GM21367 (cell line): ENCODE results near the gene RAI1.
"Not testable (repeated sequence)": the region's sequence is repeated elsewhere in the genome, so short reads cannot be mapped to it uniquely, and the experiment has no call there.

Source experiments
- ATAC-seq: cut with Tn5 transposase; IDR thresholded peaks from one replicate; pipeline ENCODE4 v1.9.1; 2021; ENCODE audit not compliant: unreplicated experiment

Gene RAI1

DNA sequence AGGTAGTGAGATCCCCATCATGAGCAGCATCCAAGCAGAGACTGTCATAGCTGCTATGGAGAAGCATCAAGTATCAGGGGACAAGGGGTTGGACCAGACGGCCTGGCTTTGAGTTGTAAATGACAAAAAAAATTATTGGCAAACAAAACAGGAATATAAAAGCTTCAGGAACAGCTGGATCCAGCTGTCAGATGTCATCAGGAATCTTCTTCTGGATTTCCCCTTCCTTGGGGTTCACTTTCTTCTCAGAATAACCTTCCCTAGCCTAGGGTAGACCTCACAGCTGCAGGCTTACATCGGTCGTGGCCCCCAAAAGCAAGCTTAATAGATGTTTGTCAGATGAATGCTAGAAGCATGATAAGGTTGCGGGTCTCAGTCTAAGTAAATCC is 17.2 kb upstream of the RAI1 start:
- no peak for ATAC-seq

GRCh38 chr17:17665255-17665654 is 16.0 kb upstream of the RAI1 start:
- ATAC-seq, result no peak

GRCh38 chr17:17666111-17666714 is 15.0 kb upstream of the RAI1 start:
- ATAC-seq, result no peak

DNA sequence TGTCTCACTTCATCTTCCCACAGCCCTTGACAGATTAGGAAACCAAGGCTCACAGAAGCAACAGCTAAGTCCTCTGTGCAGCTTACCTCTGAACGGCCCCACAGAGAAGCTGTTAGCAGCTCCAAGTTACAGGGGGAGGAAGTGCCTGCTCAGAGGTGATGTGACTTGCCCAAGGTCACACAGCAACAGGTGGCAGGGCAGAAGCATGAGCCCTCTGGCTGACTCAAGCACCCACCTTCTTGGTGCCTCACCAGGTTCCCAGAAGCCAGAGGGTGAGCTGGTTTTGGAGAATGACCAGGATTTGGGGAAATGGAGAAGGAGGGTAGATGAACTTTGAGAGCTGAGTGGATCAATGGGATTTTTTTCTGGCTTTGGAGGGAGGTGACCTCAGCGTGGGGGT is 14.0 kb upstream of the RAI1 start:
- no peak for ATAC-seq

DNA sequence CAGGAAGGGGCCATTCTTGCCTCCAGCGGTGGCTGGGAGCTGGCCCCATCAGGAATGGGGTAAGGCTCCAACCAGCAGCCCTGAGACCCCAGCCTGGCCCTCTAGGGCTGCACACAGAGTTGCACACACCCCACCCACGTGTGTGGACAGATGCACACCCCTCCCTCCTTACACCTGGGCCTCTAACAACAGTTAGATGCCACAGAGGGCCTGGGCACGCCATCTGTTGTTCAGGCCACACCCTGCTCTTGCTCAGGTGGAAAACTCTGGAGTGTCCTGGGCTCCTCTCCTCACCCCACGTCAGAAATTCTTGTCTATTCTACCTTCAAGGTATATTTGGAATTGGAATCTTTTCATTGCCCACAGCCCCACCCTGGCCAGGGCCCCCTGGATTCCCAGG is 13.3 kb upstream of the RAI1 start:
- ATAC-seq, result no peak

- ATAC-seq, result no peak
These were observed 12.9 kb upstream of the RAI1 start for GRCh38 chr17:17668358-17668757.

GRCh38 chr17:17668775-17669579 is 12.3 kb upstream of the RAI1 start:
- no peak for ATAC-seq

DNA sequence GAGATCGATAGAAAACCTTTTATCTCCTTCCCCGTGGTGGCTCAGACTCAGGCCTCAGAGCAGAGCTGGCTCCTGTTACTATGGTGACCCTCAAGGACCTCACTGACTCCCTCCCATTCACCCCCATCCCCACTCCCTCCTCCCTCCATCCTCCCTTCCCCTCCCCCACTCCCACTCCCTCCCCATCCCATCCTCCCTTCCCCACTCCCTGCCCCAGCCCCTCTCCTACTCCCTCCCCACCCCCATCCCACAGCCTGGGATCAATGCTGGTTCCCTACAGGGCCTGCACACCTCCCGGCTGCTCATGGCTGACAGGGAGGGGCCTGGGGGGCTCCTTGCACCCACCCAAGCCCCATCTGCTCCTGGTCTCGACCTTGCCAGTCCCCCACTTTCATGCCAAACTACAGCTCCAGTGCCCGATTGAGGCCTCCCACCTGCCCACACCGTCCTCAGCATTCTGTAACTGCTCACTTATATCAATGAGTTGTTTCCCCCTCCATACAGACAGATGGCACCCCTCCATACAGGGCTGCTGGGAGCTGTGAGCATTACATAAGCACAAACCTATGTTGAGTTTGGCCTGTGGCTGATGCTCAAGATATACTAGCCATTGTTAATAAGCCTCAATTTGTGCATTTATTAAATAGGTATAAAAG is 11.6 kb upstream of the RAI1 start:
- no peak for ATAC-seq

- no peak for ATAC-seq
These were observed 10.5 kb upstream of the RAI1 start for GRCh38 chr17:17670701-17671305.

- ATAC-seq, result no peak
These were observed 9.7 kb upstream of the RAI1 start for GRCh38 chr17:17671369-17672129.

DNA sequence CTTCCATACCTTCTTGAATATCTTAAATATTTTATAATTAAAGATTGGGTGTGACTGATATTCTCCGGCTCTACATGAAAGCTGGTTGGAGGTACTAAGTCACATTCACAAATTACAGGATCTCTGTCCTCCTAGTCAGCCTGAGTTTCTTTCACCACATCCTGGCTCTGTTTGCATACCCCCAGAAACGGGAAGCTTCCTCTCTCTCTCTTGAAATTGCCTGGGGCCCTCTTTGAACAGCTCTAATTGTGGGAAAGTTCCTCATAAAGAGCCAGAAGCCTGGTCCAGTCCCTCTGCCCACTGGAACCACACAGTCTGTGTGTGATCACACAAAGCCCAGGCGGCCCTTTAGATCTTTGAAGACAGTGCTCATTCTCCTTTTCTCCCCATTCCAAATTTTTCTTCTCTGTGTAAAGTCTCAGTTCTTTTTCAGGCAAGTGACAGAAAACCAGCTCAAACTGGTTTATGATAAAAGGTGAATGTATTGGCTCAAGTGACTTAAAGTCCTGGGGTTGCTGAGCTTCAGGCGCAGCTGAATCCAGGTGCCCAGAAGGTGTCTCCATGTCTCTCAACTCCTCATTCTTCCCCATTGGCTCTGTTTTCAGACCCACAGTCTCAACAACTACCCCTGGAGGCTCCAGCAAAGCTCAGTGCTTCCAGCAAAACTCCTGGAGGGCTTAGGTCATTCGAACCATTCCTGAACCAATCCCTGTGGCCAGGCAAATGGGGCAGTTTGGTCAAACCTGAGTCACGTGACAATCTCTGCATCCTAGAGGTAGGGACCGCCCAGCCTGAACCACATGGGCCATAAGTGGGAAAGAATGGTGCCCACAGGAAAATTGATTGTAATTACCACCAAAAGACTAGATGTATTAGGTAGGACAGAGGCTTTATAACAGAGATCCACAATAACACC is 8.5 kb upstream of the RAI1 start:
- ATAC-seq, result no peak

- ATAC-seq, result no peak
These were observed 5.8 kb upstream of the RAI1 start for GRCh38 chr17:17675416-17675815.

GRCh38 chr17:17675925-17676534 is 5.2 kb upstream of the RAI1 start:
- no peak for ATAC-seq

- ATAC-seq, result no peak
These were observed 4.5 kb upstream of the RAI1 start for GRCh38 chr17:17676752-17677151.

DNA sequence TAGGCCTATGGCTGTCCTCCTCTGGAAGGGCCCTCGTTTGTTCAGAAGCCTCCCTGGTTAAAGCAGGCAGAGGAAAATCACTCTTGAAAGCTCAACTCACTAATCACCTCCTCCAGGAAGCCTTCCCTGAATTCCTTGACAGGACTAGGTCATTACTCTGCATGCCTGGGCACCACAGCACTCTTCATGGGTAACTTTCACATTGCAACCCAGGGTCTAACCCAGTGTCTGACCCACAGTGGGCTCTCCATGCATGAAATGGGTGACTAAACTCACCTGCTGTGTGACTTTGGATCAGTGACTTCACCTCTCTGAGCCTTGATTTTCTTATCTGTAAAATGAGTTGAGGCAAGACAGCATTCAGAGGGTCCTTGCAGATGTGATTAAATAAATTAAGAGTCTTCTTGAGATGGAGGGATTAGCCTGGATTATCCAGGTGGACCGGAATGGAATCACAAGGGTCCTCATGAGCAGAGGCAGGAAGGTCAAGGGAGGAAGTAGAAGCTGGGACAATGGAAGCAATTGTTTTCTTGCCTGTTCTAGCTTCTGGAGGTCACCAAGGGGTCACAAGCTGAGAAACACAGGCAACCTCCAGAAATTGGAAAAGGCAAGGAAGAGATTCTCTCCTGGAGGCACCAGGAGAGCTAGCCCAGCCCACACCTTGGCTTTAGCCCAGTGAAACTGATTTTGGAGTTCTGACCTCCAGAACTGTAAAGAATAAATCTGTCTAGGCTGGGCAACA is 3.8 kb upstream of the RAI1 start:
- no peak for ATAC-seq

GRCh38 chr17:17678063-17678699 is 3.1 kb upstream of the RAI1 start:
- ATAC-seq, result not testable (repeated sequence)

- no peak for ATAC-seq
These were observed 2.0 kb upstream of the RAI1 start for GRCh38 chr17:17679243-17679642.

GRCh38 chr17:17679748-17680147 is 1.5 kb upstream of the RAI1 start:
- ATAC-seq, result no peak
